Activated CD4-positive, alpha-beta T cell treated with anti-CD3 and anti-CD28 coated beads, Interleukin-2, amount 50 U/mL, for 1 hour (primary cell): ENCODE results near the gene LILRA1.
"Not testable (repeated sequence)": the region's sequence is repeated elsewhere in the genome, so short reads cannot be mapped to it uniquely, and the experiment has no call there.

Source experiments
- DNase-seq: peaks from one replicate; pipeline ENCODE4 v3.0.0-alpha.2; 2020

LILRA1 gene

DNA sequence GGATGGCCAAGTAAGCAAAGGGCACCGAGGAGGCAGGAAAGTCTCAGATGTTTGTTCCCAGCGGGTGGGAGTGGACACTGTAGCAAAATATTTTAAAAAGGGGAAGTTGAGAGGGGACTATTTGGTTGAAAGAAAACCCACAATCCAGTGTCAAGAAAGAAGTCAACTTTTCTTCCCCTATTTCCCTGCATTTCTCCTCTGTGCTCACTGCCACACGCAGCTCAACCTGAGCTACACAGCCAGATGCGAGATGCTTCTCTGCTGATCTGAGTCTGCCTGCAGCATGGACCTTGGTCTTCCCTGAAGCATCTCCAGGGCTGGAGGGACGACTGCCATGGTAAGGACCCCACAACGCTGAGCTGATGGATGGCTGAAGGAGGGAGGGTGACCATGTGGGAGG is at the start of gene LILRA1:
Gene LILRA1, plus strand, starts transcription at position 188 of the 400 bp plus-strand sequence. CDS start 613 bp downstream, outside the sequence.
- not testable (repeated sequence) for DNase-seq

DNA sequence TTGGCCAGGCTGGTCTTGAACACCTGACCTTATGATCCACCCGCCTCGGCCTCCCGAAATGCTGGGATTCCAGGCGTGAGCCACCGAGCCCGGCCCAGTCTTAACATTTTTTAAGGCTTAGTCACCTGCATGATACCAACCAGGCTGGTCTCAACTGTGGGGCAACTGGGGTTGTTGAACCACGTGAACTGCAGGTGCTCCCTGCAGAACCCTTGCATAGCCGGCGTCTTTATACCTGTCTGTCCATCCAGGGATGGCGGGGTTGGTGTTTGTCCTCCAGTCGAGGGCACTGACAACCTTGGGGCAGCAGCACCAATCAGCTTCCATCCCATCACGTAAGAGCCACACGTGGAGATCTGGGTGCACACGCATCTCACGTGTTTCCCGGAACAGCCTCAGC is 44.6 kb upstream of the LILRA1 start:
- DNase-seq = no peak

DNA sequence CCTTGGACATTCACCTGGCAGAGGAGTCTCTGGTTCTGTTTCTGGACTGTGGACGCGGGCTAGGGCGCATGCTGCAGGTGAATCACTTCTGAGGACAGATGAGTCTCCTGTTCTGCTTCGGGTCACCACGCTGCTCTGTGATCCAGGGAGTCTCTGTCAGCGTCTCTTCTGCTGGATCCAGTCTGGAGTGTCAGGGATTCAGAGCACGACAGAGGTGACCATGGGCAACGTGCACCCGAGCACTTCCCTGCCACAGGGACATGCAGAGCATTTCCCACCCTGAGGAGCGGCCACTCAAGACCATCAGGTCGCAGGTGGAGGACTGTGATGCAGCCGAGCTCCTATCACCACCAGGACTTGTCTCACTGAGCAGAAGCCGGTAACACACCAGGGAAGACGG is 44.2 kb upstream of the LILRA1 start:
- no peak for DNase-seq

DNA sequence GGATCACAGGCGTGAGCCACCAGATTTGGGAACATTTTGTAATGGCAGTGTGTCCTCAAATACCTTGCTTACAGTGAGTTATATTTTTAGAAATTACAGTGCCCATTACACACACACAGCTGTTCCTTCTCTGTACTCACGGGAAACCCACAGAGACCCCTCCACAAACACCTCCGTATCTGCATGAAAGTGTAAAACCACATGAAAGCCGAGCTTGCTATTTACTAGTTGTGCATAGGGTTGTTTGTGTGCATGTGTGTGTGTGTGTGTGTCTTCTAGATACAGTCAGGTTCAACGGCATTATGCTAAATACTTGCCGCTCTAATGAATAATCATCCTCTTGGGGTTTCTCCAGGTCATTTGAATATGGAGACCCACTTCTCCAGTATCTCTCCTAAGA is 42.1 kb upstream of the LILRA1 start:
- no peak for DNase-seq

DNA sequence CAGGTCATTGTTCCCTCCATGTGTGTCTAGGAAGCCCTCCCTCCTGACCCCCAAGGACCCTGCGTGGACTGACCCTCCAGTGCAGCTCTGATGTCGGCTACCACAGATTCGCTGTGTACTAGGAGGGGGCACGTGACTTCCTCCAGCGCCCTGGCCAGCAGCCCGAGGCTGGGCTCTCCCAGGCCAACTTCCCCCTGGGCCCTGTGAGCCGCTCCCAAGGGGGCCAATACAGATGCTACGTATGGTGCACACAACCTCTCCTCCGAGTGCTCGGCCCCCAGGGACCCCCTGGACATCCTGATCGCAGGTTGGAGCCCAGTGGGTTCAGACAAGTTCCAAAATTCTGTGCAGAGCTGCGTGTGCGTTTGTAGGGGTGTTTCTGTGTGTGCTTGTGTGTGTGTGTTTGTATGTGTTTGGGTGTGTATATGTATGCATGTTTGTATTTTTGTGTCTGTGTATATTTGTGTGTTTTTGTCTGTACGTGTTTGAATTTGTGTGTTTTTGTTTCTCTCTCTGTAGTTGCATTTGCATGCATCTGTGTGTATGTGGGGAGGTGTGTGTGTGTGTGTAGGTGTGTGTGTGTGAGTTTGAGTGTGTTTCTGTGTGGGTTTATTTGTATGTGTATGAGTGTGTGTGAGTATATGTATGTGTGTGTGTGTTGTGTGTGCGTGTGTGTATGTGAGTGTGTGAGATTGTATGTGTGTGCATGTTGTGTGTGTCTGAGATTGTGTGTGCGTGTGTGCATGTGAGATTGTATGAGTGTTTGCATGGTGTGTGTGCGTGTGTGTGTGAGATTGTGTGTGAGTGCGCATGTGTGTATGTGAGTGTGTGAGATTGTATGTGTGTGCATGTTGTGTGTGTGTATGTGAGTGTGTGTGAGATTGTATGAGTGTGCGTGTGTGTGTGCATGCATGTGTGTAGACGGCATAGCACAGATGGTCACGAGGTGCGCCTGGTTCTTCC is 41.2 kb upstream of the LILRA1 start:
- DNase-seq = no peak

DNA sequence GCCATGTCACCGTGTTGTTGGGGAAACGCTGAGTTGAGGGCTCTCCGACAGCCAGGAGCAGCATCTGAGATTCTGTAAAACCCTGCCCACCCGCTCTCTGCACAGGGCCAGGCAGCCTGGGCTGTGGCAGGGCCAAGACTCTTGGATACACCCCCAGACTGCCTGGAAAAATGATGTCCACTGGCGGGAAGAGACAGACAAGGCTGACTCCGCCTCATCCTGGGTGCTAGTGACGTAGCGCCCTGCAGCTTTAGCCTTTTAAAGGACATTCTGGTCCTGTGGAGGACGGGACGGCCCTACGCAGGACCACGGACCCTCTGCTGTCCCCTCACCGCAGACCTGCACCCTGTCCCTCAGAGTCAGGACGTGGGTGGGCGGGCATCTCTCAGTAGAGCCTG is 40.5 kb upstream of the LILRA1 start:
- no peak for DNase-seq

DNA sequence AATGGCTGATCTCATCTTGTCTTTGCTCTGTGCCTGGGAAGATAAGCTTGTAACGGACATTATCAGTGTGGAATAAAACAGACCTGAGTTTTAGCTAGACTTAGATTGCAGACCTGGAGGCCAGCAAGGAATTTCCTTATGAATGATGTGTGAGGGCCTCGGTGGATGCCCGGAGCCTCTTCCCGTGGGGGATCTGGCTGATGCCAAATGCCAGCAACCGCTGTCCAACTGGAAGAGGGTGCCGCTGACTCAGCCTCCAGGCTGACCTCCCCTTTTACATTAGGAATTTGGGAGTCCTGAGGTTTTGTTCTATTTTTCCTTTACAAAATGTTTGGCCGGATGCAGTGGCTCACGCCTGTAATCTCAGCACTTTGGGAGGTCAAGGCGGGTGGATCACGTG is 39.4 kb upstream of the LILRA1 start:
- no peak for DNase-seq

DNA sequence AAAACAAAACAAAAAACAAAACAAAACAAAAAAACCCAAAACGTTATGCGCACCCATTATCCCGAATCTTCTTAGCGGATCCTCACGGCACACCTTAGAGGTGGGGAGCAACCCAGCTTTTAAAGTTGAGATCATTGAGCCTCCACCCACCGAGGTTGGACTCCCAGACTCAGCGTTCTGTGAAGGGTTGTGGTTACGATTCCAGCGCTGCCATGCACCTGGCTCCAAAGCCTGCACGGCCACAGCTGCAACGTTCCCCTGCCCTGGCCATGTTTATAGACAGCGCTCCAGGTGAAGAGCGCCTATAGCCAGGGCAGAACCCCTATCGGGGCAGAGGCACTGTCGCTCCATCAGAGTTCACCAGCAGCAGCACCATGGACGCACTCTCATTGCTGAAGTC is 38.5 kb upstream of the LILRA1 start:
- no peak for DNase-seq

DNA sequence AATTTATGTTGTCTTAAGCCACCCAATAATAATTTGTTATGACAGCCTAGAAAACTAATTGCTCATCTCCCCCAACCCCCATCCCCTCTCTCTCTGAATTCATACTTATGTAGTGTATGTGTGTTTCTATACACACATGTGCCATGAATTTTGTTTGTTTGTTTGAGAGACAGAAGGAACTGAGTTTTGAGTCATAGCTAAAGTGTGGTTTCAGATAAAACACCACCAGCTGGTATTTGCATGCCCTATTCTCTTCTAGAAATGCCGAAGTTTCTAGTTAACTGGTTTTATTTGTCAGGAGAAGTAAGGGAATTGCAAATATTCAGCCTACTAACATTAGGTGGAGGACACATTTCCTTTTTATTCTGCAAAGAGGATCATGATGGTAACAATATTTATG is 37.2 kb upstream of the LILRA1 start:
- no peak for DNase-seq

DNA sequence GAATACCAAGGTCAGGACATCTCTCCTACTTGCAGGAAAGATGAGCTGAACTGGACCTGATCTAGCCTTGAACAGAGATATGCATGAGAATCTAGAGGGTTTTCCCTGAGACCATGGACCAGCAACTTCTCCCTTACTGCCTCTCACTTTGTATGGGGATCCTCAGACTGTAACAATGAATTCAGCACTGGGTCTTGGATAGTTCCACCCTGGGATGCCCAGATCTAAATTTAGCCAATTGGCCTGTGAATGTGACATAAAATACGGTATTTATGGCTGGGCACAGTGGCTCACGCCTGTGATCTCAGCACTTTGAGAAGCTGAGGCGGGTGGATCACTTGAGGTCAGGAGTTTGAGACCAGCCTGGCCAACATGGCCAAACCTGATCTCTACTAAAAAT is 35.1 kb upstream of the LILRA1 start:
- DNase-seq = no peak

DNA sequence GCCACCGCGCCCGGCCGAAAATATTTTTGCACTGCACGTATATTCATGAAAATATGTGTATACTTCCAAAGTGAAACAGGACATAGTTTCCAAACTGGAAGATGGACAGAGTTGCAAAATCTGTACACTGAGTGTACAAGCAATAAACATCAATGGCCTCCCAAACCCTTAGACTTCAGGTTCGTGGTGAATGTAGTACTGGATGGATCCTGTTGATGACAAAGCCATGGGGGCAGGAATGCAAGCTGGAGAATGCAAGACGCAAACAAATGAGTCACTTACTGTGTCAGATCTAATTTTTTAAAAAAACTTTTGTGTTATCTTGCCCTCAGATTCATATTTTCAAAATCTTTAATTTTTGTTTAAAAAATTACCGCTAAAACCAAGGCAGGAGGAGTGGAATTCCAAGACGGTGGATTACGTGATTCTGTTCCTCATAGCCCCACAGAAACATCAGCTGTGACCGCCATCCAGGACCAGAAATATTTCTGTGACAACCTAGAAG is 32.5 kb upstream of the LILRA1 start:
- DNase-seq = no peak

DNA sequence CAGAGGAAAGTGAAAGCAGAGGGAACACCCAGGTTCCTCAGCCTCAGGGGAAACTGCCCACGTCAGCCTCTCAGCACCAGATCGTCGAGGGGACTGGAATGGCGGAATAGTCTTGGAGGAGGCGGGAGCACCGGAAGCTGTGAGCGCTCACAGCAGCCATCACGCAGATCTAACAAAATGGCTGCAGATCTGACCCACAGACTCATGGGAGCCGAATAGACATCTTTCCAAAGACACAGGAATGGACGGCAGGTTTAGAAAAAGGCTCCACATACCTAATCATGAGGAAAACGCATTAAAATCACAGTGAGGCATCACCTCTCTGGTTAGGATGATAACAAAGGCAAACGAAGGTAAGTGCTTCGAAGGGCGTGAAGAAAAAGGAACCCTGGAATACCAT is 31.6 kb upstream of the LILRA1 start:
- no peak for DNase-seq

DNA sequence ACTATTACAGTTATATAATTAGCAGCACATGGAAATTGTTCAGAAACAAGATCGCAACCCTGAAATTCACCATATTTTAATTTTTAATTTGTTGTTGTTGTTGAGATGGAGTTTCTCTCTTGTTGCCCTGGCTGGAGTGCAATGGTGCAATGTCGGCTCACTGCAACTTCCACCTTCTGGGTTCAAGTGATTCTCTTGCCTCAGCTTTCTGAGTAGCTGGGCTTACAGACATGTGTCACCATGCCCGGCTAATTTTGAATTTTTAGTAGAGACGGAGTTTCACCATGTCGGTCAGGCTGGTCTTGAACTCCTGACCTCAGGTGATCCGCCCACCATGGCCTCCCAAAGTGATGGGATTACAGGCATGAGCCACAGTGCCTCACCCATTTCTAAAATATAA is 30.2 kb upstream of the LILRA1 start:
- DNase-seq = not testable (repeated sequence)

DNA sequence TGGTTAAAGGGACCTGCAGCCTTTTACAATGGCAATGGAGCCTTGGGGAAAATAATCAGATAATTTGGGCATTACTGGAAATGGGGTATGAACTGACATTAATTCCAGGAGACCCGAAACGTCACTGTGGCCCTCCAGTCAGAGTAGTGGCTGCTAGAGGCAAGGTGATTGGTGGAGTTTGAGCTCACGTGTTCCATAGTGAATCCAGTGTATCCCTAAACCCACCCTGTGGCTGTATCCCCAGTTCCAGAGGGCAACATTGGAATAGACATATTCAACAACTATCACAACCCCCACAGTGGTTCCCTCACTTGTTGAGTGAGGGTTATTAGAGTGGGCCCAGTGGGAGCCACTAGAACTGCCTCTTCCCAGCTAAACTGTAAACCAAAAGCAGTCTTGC is 23.1 kb upstream of the LILRA1 start:
- DNase-seq = no peak

DNA sequence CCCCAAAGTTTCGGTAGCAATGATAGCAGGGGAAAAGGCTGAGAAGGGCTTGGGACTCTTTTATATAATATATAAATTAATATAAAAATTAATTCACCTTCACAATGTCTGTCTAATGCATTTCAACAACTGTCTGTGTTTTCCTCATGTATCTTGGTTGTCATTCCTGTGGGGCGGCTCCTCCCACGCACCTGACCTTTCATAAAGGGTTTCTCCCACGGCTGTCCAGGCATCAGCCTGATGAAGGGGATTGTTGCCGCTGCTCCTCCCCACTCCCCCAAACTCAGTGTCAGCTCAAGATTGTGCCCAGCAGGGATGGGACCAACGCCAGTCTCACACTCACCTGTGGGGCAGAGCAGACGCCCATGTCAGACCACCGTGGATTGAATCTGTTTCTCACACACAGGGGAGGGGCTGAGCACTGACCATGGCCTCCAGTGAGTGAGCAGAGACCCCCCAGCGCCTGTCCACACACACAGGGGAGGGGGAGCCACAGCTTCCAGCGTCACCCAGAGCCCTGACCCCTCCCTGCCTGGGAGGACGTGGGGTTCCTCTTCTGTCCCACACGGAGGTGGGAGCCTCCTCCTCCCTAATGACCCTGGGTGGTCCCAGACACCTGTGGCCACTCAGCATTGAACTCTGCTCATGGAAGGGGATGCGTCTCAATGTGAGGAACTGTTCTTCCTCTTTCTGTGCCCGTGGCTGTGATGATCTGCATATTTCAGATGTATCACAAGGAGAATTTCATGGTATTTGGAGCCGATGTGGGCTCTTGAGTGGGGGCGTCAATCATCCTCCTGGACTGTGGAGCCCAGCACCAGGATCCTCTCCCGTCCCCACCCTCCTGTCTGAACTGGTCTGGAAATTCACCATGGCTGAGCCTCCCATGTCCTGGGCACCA is 21.5 kb upstream of the LILRA1 start:
- not testable (repeated sequence) for DNase-seq

DNA sequence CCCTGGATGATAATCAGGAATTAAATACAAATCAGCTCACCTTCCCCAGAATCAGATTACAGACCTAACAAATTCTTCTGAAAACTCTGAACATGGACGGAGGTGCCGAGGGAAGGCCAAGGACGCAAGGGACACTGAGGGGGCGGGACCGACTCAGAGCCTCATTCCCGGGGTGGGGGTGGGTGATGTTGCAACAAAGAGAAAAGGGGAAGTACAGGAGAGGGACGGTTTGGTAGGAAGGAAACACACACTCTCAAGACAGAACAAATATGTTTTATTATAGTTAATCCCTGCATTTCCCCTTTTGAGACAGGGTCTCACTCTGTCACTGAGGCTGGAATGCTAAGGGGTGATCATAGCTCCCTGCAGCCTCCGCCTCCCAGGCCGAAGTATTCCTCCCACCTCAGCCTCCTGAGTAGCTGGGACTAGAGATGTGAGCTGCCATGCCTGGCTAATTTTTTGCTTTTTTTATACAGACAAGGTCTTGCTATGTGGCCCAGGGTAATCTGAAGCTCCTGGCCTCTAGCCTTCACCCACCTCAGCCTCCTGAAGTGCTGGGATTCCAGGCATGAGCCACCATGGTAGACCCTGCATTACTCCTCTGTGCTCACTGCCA is 20.6 kb upstream of the LILRA1 start:
- no peak for DNase-seq

DNA sequence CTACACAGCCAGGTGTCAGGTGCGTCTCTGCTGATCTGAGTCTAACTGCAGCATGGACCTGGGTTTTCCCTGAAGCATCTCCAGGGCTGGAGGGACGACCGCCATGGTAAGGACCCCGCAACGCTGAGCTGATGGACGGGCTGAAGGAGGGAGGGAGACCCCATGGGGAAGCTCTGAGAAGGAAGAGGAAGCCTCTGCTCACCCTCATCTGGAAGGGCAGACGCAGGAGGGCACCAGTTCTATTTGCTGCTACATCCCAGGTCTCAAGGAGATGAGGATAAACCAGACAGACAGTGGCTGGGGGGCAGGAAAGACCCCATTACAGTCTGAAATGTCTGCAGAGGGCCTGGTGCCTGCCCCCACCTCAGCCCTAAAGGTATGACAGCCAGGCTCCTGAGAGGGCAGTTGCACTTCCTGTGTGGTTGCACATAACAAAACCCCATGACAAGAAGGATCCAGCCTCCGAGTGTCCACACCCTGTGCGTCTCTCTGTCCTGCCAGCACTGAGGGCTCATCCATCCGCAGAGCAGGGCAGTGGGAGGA is 20.0 kb upstream of the LILRA1 start, which contains the start of gene LILRA2:
Gene LILRA2, plus strand, starts transcription at position 461 of the 543 bp plus-strand sequence. CDS start 89 bp downstream, outside the sequence.
- DNase-seq = no peak

DNA sequence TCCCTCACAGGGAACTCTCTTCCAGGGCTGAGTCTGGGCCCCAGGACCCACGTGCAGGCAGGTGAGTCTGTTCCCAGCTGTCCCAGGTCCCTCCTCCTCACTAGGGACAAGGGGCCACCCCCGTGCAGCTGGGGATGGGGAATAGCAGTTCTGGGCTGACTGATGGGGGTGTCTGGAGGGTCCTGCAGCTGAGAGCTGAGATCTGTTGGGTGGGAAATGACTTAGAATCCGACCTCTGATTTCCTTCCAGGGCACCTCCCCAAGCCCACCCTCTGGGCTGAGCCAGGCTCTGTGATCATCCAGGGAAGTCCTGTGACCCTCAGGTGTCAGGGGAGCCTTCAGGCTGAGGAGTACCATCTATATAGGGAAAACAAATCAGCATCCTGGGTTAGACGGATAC is 19.4 kb upstream of the LILRA1 start:
- DNase-seq = no peak

DNA sequence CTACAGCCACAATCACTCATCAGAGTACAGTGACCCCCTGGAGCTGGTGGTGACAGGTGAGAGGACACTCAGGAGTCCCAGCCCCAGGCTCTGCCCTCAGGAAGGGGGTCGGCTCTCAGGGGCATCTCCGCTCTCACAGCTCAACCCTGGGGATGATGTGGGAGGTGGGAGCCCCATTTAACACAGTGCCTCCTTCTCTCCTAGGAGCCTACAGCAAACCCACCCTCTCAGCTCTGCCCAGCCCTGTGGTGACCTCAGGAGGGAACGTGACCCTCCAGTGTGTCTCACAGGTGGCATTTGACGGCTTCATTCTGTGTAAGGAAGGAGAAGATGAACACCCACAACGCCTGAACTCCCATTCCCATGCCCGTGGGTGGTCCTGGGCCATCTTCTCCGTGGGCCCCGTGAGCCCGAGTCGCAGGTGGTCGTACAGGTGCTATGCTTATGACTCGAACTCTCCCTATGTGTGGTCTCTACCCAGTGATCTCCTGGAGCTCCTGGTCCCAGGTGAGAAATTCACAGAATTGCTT is 18.8 kb upstream of the LILRA1 start:
- no peak for DNase-seq

DNA sequence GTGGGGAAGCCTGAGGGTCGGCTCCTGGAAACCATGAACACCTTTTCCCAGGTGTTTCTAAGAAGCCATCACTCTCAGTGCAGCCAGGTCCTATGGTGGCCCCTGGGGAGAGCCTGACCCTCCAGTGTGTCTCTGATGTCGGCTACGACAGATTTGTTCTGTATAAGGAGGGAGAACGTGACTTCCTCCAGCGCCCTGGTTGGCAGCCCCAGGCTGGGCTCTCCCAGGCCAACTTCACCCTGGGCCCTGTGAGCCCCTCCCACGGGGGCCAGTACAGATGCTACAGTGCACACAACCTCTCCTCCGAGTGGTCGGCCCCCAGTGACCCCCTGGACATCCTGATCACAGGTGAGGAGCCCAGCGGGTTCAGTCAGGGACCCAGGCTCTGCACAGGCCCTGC is 18.2 kb upstream of the LILRA1 start:
- not testable (repeated sequence) for DNase-seq

DNA sequence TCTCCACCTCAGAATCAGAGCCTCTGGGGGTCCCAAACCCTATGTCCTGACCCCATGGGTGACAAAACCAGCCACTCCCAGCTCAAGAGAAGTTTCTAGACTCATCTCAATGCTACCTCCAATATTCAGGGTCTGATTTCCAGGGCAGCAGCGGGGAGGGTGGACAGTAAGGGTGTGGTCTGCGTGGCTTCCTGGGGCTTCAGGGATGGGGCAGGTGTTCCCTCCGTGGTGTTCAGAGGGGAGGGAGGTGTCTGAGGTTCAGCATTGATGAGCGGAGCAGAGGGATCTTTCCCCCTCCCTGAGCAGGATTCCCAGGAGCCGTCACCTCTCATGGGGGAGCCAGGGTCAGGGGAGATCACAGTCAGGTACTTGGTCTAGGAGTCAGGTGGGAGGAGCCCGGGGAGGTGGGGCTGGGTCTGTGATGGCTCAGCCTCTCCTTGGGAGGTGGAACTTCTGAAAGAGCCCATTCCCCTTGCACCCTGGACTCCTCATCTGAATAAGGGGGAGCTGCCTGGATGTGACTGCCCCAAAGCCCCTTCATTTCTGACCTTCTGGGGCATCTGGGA is 16.9 kb upstream of the LILRA1 start:
- DNase-seq = no peak

DNA sequence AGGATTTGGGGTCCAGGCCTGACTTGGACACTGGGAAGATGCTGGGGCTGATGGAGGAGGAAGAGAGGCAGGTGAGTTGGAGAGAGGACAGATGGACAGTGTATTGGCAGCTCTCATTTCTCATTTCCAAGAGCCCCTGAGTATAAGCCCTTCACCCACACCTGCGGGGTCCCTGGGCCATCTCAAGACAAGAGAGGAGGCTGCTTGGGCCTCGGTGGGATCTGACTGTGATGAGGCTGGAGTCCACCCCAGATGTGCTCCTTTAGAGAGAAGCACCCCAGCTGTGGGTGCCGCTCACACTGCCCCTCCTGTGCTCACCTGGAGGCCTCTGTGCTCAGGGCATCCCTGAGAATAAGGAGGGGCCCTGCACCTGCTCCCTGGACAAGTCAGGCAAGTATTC is 16.1 kb upstream of the LILRA1 start:
- DNase-seq = no peak
